ENCODE measurements around the gene IFNAR2.

- TF ChIP-seq, protein P1, sequence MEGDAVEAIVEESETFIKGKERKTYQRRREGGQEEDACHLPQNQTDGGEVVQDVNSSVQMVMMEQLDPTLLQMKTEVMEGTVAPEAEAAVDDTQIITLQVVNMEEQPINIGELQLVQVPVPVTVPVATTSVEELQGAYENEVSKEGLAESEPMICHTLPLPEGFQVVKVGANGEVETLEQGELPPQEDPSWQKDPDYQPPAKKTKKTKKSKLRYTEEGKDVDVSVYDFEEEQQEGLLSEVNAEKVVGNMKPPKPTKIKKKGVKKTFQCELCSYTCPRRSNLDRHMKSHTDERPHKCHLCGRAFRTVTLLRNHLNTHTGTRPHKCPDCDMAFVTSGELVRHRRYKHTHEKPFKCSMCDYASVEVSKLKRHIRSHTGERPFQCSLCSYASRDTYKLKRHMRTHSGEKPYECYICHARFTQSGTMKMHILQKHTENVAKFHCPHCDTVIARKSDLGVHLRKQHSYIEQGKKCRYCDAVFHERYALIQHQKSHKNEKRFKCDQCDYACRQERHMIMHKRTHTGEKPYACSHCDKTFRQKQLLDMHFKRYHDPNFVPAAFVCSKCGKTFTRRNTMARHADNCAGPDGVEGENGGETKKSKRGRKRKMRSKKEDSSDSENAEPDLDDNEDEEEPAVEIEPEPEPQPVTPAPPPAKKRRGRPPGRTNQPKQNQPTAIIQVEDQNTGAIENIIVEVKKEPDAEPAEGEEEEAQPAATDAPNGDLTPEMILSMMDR (IDR thresholded peaks at IDR 0.05) = no peak
- no peak for TF ChIP-seq POLR2A (IDR thresholded peaks at IDR 0.05)
These were observed 1.8 kb downstream of the IFNAR2 start for GRCh38 chr21:33231526-33231925.

Measured in Peyer's patch (tissue), 4 donors.